Measurements from ENCODE around the gene FBXO46. TPM values are rescaled to one million over a fixed set of nuclear protein-coding genes. Genes with fewer than 3 reads are reported as not detected.

The FBXO46 gene
- total RNA-seq (43.7 and 44.5 TPM in 2 replicates), polyA plus RNA-seq (19.1 and 19.9 TPM in 2 replicates), polyA minus RNA-seq (21.3 and 27.8 TPM in 2 replicates)
- total RNA-seq (2013), result 14.3 TPM

- H3K36me3 ChIP-seq (replicated peaks in 1 of 2; ENCODE audit: control extremely low read depth in 1 of 2, control insufficient read depth in 1 of 2, extremely low read depth in 1 of 2, insufficient read depth in 2 of 2, low read length in 1 of 2), result peaks cover 1 to 3% of the 10 kb centered on the region in 2 experiments
- ATAC-seq (ENCODE audit: low read depth), result peak; percentile 97
- peak within 1 kb of the TSS; percentile 68 to 98 (median 87) for H3K4me3 ChIP-seq (ENCODE audit: control extremely low read depth in 1 of 5, extremely low read depth in 1 of 5, insufficient read depth in 1 of 5, low read depth in 2 of 5, low read length in 4 of 5)
- DNase-seq, result peak; percentile 96
- peak within 1 kb of the TSS; percentile 81 for H2AFZ ChIP-seq (ENCODE audit: insufficient read depth, low read depth, low read length, poor library complexity, severe bottlenecking)
- peaks cover 28% of the 10 kb centered on the region for H4K20me1 ChIP-seq (ENCODE audit: control insufficient read depth, insufficient read depth, low read length, poor library complexity, severe bottlenecking)
- peak within 1 kb of the TSS; percentile 90 for H3K4me2 ChIP-seq (replicated peaks; ENCODE audit: low read depth, low read length, poor library complexity, severe bottlenecking)
- peak within 1 kb of the TSS; percentile 54 to 94 for H3K27ac ChIP-seq (ENCODE audit: low read length in 2 of 2)
- 2% methylated on average over 41 of the region's 48 CpGs for WGBS (ENCODE audit: insufficient coverage)
- Mint-ChIP-seq H3K27me3 (no peaks in the 10 kb centered on the region), H3K4me3 (peak within 1 kb of the TSS; percentile 94), H3K27ac (peak within 1 kb of the TSS; percentile 94), H3K4me1 (peaks cover 28% of the 10 kb centered on the region), H3K9me3 (ENCODE audit: insufficient read depth) (no peaks in the 10 kb centered on the region)
- ChIA-PET CTCF (interaction anchor here (0.7 to 2.2 kb wide), 10 partner anchors 13 to 263 kb away, joined by 3 to 10 read pairs (median 3); partner anchors contain the start of genes QPCTL and SIX5), POLR2A (interaction anchor here (0.6 to 2.4 kb wide), 7 partner anchors 13 to 1787 kb away, joined by 3 to 25 read pairs (median 4); partner anchors contain the start of genes ARHGAP35, QPCTL, SIX5 and SNRPD2)
- H3K27me3 ChIP-seq (replicated peaks in 1 of 4; ENCODE audit: control extremely low read depth in 1 of 4, control insufficient read depth in 3 of 4, insufficient read depth in 4 of 4, low read length in 3 of 4), result no peaks in the 10 kb centered on the region
- H3K79me2 ChIP-seq (ENCODE audit: control insufficient read depth, insufficient read depth, low read length), result peaks cover 55% of the 10 kb centered on the region
- peaks cover 11 to 25% of the 10 kb centered on the region in 2 donors for H3K4me1 ChIP-seq (ENCODE audit: control insufficient read depth in 2 of 2, insufficient read depth in 2 of 2, low read length in 2 of 2)
- intact Hi-C loops (cut with micrococcal nuclease), result loop anchor here (1.0 to 2.0 kb wide), 6 partner anchors 13 to 324 kb away; partner anchors contain the start of genes DMWD, POLR1G, QPCTL and SIX5
- peaks cover 0 to 6% (median 0%) of the 10 kb centered on the region in 3 donors for H3K9me3 ChIP-seq (ENCODE audit: control extremely low read depth in 1 of 3, control insufficient read depth in 2 of 3, insufficient read depth in 1 of 3, low read length in 2 of 3)
- peak within 1 kb of the TSS; percentile 92 for H3K9ac ChIP-seq (ENCODE audit: low read length)
- TF ChIP-seq EZH2 (IDR thresholded peaks at IDR 0.05; ENCODE audit: borderline replicate concordance, insufficient read depth, low read depth, low read length, poor library complexity, severe bottlenecking), result no peak
- TF ChIP-seq, protein P1, sequence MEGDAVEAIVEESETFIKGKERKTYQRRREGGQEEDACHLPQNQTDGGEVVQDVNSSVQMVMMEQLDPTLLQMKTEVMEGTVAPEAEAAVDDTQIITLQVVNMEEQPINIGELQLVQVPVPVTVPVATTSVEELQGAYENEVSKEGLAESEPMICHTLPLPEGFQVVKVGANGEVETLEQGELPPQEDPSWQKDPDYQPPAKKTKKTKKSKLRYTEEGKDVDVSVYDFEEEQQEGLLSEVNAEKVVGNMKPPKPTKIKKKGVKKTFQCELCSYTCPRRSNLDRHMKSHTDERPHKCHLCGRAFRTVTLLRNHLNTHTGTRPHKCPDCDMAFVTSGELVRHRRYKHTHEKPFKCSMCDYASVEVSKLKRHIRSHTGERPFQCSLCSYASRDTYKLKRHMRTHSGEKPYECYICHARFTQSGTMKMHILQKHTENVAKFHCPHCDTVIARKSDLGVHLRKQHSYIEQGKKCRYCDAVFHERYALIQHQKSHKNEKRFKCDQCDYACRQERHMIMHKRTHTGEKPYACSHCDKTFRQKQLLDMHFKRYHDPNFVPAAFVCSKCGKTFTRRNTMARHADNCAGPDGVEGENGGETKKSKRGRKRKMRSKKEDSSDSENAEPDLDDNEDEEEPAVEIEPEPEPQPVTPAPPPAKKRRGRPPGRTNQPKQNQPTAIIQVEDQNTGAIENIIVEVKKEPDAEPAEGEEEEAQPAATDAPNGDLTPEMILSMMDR (IDR thresholded peaks at IDR 0.05), result peak; percentile 26
These were observed at the start of gene FBXO46 for GRCh38 chr19:45730368-45731288. Gene FBXO46, minus strand, starts transcription at chr19:45730896. Its CDS starts 17,401 bp downstream, at chr19:45713495.
